Esophagus squamous epithelium (tissue), 4 donors: ENCODE results near the gene DUS2.

Experiments
- CTCF ChIP-seq, 6 experiments: fragments of 450-650 bp in 4 of 6; fragments of 200-600 bp in 2 of 6; sonication (generic) in 2 of 6; IDR thresholded peaks; one replicate each; pipeline ENCODE4 v1.5.1; 2016 to 2019; ENCODE audit warnings: antibody characterized with exemption in 6 of 6, mild to moderate bottlenecking in 4 of 6, moderate library complexity in 4 of 6
- POLR2A ChIP-seq, 4 donors: fragments of 450-650 bp; IDR thresholded peaks; one replicate each; pipeline ENCODE4 v1.6.1; 2017; ENCODE audit warnings: antibody characterized with exemption in 4 of 4, mild to moderate bottlenecking in 4 of 4, moderate library complexity in 3 of 4

GRCh38 chr16:68064791-68065365, 41.8 kb downstream of the DUS2 start:
- peak in 1 of 4 donors; percentile 19 for TF ChIP-seq POLR2A (IDR thresholded peaks at IDR 0.05)
- TF ChIP-seq CTCF (IDR thresholded peaks at IDR 0.05) = peak; percentile 33 to 84 (median 78)
